GM10248 (cell line): ENCODE data around the gene POLR2J2.
"Not testable (repeated sequence)": the region's sequence is repeated elsewhere in the genome, so short reads cannot be mapped to it uniquely, and the experiment has no call there.

ENCODE experiments used
- CTCF ChIA-PET: fragments of 300-600 bp; sonication (Branson Sonifier 250); formaldehyde crosslinking; extraction: SDS; loops from one replicate; lab custom pipeline; 2021; ENCODE audit warnings: antibody characterized with exemption; lab: Yijun Ruan, JAX
- POLR2A ChIA-PET: fragments of 350-650 bp; sonication (Branson Sonifier 250); formaldehyde crosslinking; extraction: SDS; loops from one replicate; lab custom pipeline; 2020; ENCODE audit warnings: antibody characterized with exemption; lab: Yijun Ruan, JAX
- DNase-seq: peaks from one replicate; pipeline ENCODE4 v3.0.0; 2012; ENCODE audit errors: extremely low spot score
- TF ChIP-seq, protein P1 (sequence below): IDR thresholded peaks from 2 replicates; pipeline ENCODE4 v1.5.1; 2012; ENCODE audit warnings: mild to moderate bottlenecking, low read depth; ENCODE audit errors: extremely low read depth, missing control alignments, control extremely low read depth

The POLR2J2 gene

GRCh38 chr7:102671166-102671955, at the start of gene POLR2J2:
Gene POLR2J2, minus strand, starts transcription at chr7:102671663. Its CDS starts 62 bp downstream, at chr7:102671601.
- DNase-seq: peak; percentile 79
- POLR2A ChIA-PET: not testable (repeated sequence)

DNA sequence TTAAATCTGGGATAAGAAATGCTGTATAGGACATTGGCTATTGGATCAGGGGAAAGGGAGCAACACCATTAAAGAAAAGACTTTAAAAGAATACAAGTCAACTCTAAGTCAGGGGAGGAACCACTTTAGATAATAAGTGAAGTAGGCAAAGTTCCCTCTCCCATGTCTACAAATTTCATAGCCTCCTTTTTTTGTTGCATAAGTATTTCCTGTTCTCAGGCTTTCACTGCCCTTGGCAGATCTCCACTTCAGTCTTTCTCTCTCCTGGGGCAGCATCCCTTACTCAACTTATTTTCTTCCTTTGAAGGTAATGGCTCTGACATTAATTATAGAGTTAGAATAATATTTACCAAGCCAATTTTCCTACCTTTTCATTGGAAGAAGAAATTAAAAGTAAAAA, 47.0 kb upstream of the POLR2J2 start:
- POLR2A ChIA-PET, DNase-seq, CTCF ChIA-PET: not testable (repeated sequence)

More at GRCh38 chr7:102671166-102671955, at the start of gene POLR2J2:
- TF ChIP-seq, protein P1, sequence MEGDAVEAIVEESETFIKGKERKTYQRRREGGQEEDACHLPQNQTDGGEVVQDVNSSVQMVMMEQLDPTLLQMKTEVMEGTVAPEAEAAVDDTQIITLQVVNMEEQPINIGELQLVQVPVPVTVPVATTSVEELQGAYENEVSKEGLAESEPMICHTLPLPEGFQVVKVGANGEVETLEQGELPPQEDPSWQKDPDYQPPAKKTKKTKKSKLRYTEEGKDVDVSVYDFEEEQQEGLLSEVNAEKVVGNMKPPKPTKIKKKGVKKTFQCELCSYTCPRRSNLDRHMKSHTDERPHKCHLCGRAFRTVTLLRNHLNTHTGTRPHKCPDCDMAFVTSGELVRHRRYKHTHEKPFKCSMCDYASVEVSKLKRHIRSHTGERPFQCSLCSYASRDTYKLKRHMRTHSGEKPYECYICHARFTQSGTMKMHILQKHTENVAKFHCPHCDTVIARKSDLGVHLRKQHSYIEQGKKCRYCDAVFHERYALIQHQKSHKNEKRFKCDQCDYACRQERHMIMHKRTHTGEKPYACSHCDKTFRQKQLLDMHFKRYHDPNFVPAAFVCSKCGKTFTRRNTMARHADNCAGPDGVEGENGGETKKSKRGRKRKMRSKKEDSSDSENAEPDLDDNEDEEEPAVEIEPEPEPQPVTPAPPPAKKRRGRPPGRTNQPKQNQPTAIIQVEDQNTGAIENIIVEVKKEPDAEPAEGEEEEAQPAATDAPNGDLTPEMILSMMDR: peak; percentile 50
- CTCF ChIA-PET: not testable (repeated sequence)

- DNase-seq, POLR2A ChIA-PET, CTCF ChIA-PET: not testable (repeated sequence)
These were observed 44.3 kb upstream of the POLR2J2 start for GRCh38 chr7:102715718-102716117.

DNA sequence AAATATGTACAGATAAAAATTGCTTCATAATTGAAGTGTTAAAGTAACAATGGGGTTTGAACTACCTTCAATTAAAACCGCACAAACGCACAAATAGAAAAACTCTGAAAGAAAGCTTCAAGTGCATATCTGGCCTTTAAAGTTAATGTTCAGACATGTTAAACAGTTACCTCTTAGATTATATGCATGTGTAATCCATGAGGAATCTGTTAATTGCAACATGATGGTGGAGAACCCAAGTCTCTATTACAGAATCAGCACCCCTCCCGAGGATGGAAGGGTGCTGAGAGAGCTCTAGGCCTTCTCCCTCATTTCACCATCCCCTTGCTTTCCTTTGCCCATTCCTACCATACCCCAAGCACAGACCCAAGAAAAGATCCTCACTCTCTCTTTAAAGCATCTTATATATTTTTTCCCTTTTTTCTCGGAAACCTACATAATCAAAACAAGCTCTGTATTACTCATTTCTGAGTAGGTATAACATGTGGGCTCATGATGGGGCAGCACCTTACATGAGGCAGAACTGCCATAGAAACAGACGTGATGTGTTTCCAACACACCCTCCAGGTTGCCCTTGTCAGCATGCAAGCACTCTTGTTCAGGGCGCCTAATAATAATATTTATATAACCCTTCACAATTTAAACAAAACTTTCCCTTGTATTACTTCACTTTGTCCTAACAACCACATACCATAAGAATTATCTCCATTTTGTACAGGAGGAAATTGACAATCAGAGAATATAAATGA, 43.5 kb upstream of the POLR2J2 start:
- DNase-seq, POLR2A ChIA-PET, CTCF ChIA-PET: not testable (repeated sequence)

DNA sequence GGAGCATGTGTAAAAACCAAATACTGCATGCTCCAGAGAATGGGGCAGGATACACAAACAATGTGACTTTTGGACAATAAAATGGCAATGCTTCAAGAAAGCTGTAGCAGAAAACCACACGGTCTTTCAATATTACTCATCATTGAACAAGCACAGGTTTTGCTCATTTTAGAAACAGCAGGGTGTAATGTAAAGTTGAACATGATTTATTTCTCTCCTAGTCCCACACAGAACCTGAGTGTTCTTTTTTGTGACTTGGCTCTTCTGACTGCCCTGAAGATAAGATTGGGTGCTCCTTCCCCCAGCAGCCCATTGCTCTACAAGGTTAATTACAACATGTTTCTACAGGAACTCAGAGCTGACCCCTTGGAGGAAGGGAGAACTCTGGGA, 42.2 kb upstream of the POLR2J2 start:
- CTCF ChIA-PET: not testable (repeated sequence)

GRCh38 chr7:102713011-102713690, 41.7 kb upstream of the POLR2J2 start:
- peak; percentile 9 for DNase-seq
- CTCF ChIA-PET, POLR2A ChIA-PET: not testable (repeated sequence)

More for the DNA sequence above, 42.2 kb upstream of the POLR2J2 start:
- DNase-seq, POLR2A ChIA-PET: not testable (repeated sequence)

- CTCF ChIA-PET, POLR2A ChIA-PET, DNase-seq: not testable (repeated sequence)
These were observed 27.7 kb upstream of the POLR2J2 start for GRCh38 chr7:102698962-102699750.

GRCh38 chr7:102697642-102698512, 26.4 kb upstream of the POLR2J2 start:
- CTCF ChIA-PET, POLR2A ChIA-PET, DNase-seq: not testable (repeated sequence)

DNA sequence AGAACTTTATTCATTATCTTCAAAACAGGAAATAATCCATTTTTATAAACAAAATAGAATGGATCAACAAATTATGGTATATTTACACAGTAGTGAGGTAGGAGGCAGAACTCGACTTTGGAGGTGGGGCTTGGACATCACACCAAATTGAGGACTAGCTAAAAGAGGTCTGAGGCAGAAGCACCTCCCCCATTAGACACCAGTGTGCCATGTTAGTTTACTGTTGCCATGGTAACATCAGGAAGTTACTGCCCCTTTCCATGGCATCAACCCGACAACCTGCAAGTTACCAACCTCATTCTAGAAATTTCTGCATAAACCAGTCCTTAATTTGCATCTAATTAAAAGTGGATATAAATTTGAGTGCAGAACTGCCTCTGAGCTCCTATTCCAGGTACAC, 24.5 kb upstream of the POLR2J2 start:
- POLR2A ChIA-PET, DNase-seq, CTCF ChIA-PET: not testable (repeated sequence)

DNA sequence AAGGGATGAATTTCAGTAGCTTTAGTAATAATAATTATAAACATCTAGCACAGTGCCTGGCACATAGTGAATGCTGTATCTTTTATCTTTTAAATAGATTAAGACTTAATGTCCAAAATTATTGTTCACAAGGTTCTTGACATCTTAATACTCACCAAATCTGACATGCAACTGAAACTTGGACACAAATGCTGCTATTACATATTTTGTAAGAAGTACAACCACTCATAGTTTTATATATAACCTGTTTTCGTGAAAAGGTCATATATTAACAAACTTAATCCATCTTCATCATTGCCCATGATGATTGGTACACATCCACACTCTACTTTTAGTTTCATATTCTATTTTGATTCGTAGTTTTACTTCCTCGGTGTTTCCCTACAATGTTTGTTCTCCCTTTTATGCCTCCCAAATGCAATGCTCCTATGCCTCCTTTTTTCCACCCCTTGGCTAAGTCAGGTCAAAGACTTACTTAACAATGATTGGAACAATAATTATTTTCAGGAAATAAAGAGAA, 23.6 kb upstream of the POLR2J2 start:
- DNase-seq, POLR2A ChIA-PET, CTCF ChIA-PET: not testable (repeated sequence)

- DNase-seq, POLR2A ChIA-PET, CTCF ChIA-PET: not testable (repeated sequence)
These were observed 22.5 kb upstream of the POLR2J2 start for GRCh38 chr7:102694008-102694407.

GRCh38 chr7:102690602-102691001, 19.1 kb upstream of the POLR2J2 start:
- POLR2A ChIA-PET, DNase-seq, CTCF ChIA-PET: not testable (repeated sequence)

- POLR2A ChIA-PET, DNase-seq: not testable (repeated sequence)
These were observed 18.2 kb upstream of the POLR2J2 start for GRCh38 chr7:102689436-102690282.

More at GRCh38 chr7:102689436-102690282, 18.2 kb upstream of the POLR2J2 start:
- CTCF ChIA-PET: not testable (repeated sequence)
